Measurements from ENCODE around the gene STAT1. TPM values are rescaled to one million over a fixed set of nuclear protein-coding genes. Genes with fewer than 3 reads are reported as not detected.

Gene STAT1
- total and polyA plus RNA-seq, 9 of the 15 experiments (the other 6 are each of a cell fraction or from before 2014, with no cell fraction given), result 8.7 to 34.4 (median 26.8) TPM

GRCh38 chr2:190997526-190998113 is 16.4 kb downstream of the STAT1 start:
- ATAC-seq (no peak), FAIRE-seq (no peak), DNase-seq (ENCODE audit: extremely low read depth in 1 of 4, low spot score in 3 of 4) (no peak)
- Histone ChIP-seq H3K4me3 (no peak overlapping the region), H3K9ac (ENCODE audit: insufficient read depth in 1 of 2, low read depth in 2 of 2, low read length in 2 of 2) (no peak overlapping the region), H3K9me1 (ENCODE audit: control insufficient read depth, insufficient read depth, low read length) (no peaks in the 10 kb centered on the region), H3K27ac (ENCODE audit: extremely low read depth, low read depth, low read length) (no peak overlapping the region), H3K36me3 (ENCODE audit: control insufficient read depth, insufficient read depth, low read length) (peaks cover 90% of the 10 kb centered on the region), H3K27me3 (ENCODE audit: control insufficient read depth in 2 of 2, insufficient read depth in 2 of 2, low read length in 2 of 2) (no peaks in the 10 kb centered on the region), H4K20me1 (replicated peaks; ENCODE audit: control insufficient read depth, insufficient read depth, low read length) (no peaks in the 10 kb centered on the region), H3K4me2 (ENCODE audit: insufficient read depth, low read length) (no peak overlapping the region), H3K4me1 (replicated peaks in 1 of 2; ENCODE audit: control insufficient read depth in 2 of 2, insufficient read depth in 2 of 2, low read length in 2 of 2) (no peaks in the 10 kb centered on the region), H3K9me3 (replicated peaks; ENCODE audit: control insufficient read depth, insufficient read depth, low read depth, low read length) (no peaks in the 10 kb centered on the region), H2AFZ (ENCODE audit: low read depth, low read length) (no peak overlapping the region), H3K79me2 (ENCODE audit: control insufficient read depth, insufficient read depth, low read length) (no peaks in the 10 kb centered on the region)
- no TSS peak for BruUV-seq (replicated peaks)
- ChIA-PET POLR2A (no interaction called here), CTCF (ENCODE audit: low intra/inter-chr PET ratio) (no interaction called here)
- TF ChIP-seq RFX5 (IDR thresholded peaks at IDR 0.05; ENCODE audit: low read depth, low read length), result no peak
- no peak for TF ChIP-seq NR2F6 (CRISPR knock-in tag; IDR thresholded peaks at IDR 0.05)
- TF ChIP-seq TCF7 (IDR thresholded peaks at IDR 0.05; ENCODE audit: borderline replicate concordance), result no peak
- in situ Hi-C loops (cut with MboI), result no loop called here
- WGBS (ENCODE audit: insufficient coverage, low coverage, missing lambda C conversion rate), result 88% methylated on average over 8 of the region's 8 CpGs
- intact Hi-C loops (cut with micrococcal nuclease), result no loop called here

GRCh38 chr2:190996947-190997346 is 17.0 kb downstream of the STAT1 start:
- Histone ChIP-seq H3K36me3 (ENCODE audit: control insufficient read depth, insufficient read depth, low read length) (peaks cover 90% of the 10 kb centered on the region), H3K9me1 (ENCODE audit: control insufficient read depth, insufficient read depth, low read length) (no peaks in the 10 kb centered on the region), H3K9me3 (replicated peaks; ENCODE audit: control insufficient read depth, insufficient read depth, low read depth, low read length) (no peaks in the 10 kb centered on the region), H3K4me1 (replicated peaks in 1 of 2; ENCODE audit: control insufficient read depth in 2 of 2, insufficient read depth in 2 of 2, low read length in 2 of 2) (no peaks in the 10 kb centered on the region), H3K27me3 (ENCODE audit: control insufficient read depth in 2 of 2, insufficient read depth in 2 of 2, low read length in 2 of 2) (no peaks in the 10 kb centered on the region), H2AFZ (ENCODE audit: low read depth, low read length) (no peak overlapping the region), H3K9ac (ENCODE audit: insufficient read depth in 1 of 2, low read depth in 2 of 2, low read length in 2 of 2) (no peak overlapping the region), H3K4me2 (ENCODE audit: insufficient read depth, low read length) (no peak overlapping the region), H3K79me2 (ENCODE audit: control insufficient read depth, insufficient read depth, low read length) (no peaks in the 10 kb centered on the region), H3K4me3 (no peak overlapping the region), H3K27ac (ENCODE audit: extremely low read depth, low read depth, low read length) (no peak overlapping the region), H4K20me1 (replicated peaks; ENCODE audit: control insufficient read depth, insufficient read depth, low read length) (no peaks in the 10 kb centered on the region)
- no peak for ATAC-seq
- 68% methylated on average over 5 of the region's 5 CpGs for WGBS (ENCODE audit: insufficient coverage, low coverage, missing lambda C conversion rate)
- intact Hi-C loops (cut with micrococcal nuclease), result loop anchor here (1.0 kb wide), 1 partner anchor 33 kb away; no protein-coding TSS in a partner anchor
- POLR2A ChIA-PET, result no interaction called here
- in situ Hi-C loops (cut with MboI), result no loop called here
- TF ChIP-seq PURB (CRISPR knock-in tag; IDR thresholded peaks at IDR 0.05; ENCODE audit: low read depth) (no peak), NFATC3 (IDR thresholded peaks at IDR 0.05) (no peak), FOXJ3 (CRISPR knock-in tag; IDR thresholded peaks at IDR 0.05) (no peak), HDAC1 (IDR thresholded peaks at IDR 0.05) (no peak), ZNF217 (CRISPR knock-in tag; IDR thresholded peaks at IDR 0.05) (no peak), RBM39 (optimal IDR thresholded peaks at IDR 0.05; ENCODE audit: low read depth, low read length) (no peak), ZBTB1 (CRISPR knock-in tag; IDR thresholded peaks at IDR 0.05; ENCODE audit: borderline replicate concordance, low read depth) (no peak), PHF20 (IDR thresholded peaks at IDR 0.05; ENCODE audit: partially characterized antibody) (no peak)
- no peak for DNase-seq (ENCODE audit: extremely low read depth in 1 of 4, low spot score in 3 of 4)
- no TSS peak for BruUV-seq (replicated peaks)
- FAIRE-seq, result no peak
- CTCF ChIA-PET (ENCODE audit: low intra/inter-chr PET ratio), result no interaction called here

All from K562 (cell line).